ENCODE measurements around the gene B4GALT7. TPM values are rescaled to one million over a fixed set of nuclear protein-coding genes. Genes with fewer than 3 reads are reported as not detected.

B4GALT7 gene
- total RNA-seq, 1 experiment from 2014 or later, result 21.7 TPM

GRCh38 chr5:177555228-177555627, 44.7 kb upstream of the B4GALT7 start (continued):
- TF ChIP-seq ZNF263 (CRISPR knock-in tag; IDR thresholded peaks at IDR 0.05; ENCODE audit: low read depth) (no peak), AR (CRISPR knock-in tag; IDR thresholded peaks at IDR 0.05) (no peak), GTF2I (CRISPR knock-in tag; conservative IDR thresholded peaks at IDR 0.05) (no peak), TEAD1 (CRISPR knock-in tag; IDR thresholded peaks at IDR 0.05) (no peak), SMAD3 (CRISPR knock-in tag; IDR thresholded peaks at IDR 0.05; ENCODE audit: borderline replicate concordance) (no peak), NFATC4 (CRISPR knock-in tag; IDR thresholded peaks at IDR 0.05) (no peak), SP1 (CRISPR knock-in tag; conservative IDR thresholded peaks at IDR 0.05) (no peak)
- TF ChIP-seq, protein P1, sequence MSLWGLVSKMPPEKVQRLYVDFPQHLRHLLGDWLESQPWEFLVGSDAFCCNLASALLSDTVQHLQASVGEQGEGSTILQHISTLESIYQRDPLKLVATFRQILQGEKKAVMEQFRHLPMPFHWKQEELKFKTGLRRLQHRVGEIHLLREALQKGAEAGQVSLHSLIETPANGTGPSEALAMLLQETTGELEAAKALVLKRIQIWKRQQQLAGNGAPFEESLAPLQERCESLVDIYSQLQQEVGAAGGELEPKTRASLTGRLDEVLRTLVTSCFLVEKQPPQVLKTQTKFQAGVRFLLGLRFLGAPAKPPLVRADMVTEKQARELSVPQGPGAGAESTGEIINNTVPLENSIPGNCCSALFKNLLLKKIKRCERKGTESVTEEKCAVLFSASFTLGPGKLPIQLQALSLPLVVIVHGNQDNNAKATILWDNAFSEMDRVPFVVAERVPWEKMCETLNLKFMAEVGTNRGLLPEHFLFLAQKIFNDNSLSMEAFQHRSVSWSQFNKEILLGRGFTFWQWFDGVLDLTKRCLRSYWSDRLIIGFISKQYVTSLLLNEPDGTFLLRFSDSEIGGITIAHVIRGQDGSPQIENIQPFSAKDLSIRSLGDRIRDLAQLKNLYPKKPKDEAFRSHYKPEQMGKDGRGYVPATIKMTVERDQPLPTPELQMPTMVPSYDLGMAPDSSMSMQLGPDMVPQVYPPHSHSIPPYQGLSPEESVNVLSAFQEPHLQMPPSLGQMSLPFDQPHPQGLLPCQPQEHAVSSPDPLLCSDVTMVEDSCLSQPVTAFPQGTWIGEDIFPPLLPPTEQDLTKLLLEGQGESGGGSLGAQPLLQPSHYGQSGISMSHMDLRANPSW (CRISPR knock-in tag; conservative IDR thresholded peaks at IDR 0.05; ENCODE audit: low read depth), result no peak
- TF ChIP-seq, protein P2, sequence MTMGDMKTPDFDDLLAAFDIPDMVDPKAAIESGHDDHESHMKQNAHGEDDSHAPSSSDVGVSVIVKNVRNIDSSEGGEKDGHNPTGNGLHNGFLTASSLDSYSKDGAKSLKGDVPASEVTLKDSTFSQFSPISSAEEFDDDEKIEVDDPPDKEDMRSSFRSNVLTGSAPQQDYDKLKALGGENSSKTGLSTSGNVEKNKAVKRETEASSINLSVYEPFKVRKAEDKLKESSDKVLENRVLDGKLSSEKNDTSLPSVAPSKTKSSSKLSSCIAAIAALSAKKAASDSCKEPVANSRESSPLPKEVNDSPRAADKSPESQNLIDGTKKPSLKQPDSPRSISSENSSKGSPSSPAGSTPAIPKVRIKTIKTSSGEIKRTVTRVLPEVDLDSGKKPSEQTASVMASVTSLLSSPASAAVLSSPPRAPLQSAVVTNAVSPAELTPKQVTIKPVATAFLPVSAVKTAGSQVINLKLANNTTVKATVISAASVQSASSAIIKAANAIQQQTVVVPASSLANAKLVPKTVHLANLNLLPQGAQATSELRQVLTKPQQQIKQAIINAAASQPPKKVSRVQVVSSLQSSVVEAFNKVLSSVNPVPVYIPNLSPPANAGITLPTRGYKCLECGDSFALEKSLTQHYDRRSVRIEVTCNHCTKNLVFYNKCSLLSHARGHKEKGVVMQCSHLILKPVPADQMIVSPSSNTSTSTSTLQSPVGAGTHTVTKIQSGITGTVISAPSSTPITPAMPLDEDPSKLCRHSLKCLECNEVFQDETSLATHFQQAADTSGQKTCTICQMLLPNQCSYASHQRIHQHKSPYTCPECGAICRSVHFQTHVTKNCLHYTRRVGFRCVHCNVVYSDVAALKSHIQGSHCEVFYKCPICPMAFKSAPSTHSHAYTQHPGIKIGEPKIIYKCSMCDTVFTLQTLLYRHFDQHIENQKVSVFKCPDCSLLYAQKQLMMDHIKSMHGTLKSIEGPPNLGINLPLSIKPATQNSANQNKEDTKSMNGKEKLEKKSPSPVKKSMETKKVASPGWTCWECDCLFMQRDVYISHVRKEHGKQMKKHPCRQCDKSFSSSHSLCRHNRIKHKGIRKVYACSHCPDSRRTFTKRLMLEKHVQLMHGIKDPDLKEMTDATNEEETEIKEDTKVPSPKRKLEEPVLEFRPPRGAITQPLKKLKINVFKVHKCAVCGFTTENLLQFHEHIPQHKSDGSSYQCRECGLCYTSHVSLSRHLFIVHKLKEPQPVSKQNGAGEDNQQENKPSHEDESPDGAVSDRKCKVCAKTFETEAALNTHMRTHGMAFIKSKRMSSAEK (CRISPR knock-in tag; IDR thresholded peaks at IDR 0.05; ENCODE audit: borderline replicate concordance), result no peak

GRCh38 chr5:177555665-177556064, 44.3 kb upstream of the B4GALT7 start:
- no peak for DNase-seq (ENCODE audit: low spot score)
- Mint-ChIP-seq H3K4me1 (peaks cover 30% of the 10 kb centered on the region), H3K27ac (no peak overlapping the region), H3K27me3 (ENCODE audit: low read depth) (peaks cover 9% of the 10 kb centered on the region), H3K36me3 (peaks cover 18% of the 10 kb centered on the region), H3K4me3 (no peak overlapping the region), H3K9me3 (peaks cover 8% of the 10 kb centered on the region)
- CTCF ChIA-PET, result no interaction called here
- ATAC-seq, result no peak
- POLR2A ChIA-PET, result interaction anchor here (0.7 kb wide), 1 partner anchor 129 kb away, joined by 3 read pairs; no protein-coding TSS in a partner anchor
- TF ChIP-seq ZNF232 (CRISPR knock-in tag; IDR thresholded peaks at IDR 0.05), result no peak
- TF ChIP-seq, protein P3, sequence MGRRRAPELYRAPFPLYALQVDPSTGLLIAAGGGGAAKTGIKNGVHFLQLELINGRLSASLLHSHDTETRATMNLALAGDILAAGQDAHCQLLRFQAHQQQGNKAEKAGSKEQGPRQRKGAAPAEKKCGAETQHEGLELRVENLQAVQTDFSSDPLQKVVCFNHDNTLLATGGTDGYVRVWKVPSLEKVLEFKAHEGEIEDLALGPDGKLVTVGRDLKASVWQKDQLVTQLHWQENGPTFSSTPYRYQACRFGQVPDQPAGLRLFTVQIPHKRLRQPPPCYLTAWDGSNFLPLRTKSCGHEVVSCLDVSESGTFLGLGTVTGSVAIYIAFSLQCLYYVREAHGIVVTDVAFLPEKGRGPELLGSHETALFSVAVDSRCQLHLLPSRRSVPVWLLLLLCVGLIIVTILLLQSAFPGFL (CRISPR knock-in tag; IDR thresholded peaks at IDR 0.05; ENCODE audit: borderline replicate concordance), result no peak
- TF ChIP-seq, protein P4, sequence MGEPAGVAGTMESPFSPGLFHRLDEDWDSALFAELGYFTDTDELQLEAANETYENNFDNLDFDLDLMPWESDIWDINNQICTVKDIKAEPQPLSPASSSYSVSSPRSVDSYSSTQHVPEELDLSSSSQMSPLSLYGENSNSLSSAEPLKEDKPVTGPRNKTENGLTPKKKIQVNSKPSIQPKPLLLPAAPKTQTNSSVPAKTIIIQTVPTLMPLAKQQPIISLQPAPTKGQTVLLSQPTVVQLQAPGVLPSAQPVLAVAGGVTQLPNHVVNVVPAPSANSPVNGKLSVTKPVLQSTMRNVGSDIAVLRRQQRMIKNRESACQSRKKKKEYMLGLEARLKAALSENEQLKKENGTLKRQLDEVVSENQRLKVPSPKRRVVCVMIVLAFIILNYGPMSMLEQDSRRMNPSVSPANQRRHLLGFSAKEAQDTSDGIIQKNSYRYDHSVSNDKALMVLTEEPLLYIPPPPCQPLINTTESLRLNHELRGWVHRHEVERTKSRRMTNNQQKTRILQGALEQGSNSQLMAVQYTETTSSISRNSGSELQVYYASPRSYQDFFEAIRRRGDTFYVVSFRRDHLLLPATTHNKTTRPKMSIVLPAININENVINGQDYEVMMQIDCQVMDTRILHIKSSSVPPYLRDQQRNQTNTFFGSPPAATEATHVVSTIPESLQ (CRISPR knock-in tag; IDR thresholded peaks at IDR 0.05), result no peak
- TF ChIP-seq, protein P5, sequence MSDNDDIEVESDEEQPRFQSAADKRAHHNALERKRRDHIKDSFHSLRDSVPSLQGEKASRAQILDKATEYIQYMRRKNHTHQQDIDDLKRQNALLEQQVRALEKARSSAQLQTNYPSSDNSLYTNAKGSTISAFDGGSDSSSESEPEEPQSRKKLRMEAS (CRISPR knock-in tag; IDR thresholded peaks at IDR 0.05), result no peak
- TF ChIP-seq, protein P6, sequence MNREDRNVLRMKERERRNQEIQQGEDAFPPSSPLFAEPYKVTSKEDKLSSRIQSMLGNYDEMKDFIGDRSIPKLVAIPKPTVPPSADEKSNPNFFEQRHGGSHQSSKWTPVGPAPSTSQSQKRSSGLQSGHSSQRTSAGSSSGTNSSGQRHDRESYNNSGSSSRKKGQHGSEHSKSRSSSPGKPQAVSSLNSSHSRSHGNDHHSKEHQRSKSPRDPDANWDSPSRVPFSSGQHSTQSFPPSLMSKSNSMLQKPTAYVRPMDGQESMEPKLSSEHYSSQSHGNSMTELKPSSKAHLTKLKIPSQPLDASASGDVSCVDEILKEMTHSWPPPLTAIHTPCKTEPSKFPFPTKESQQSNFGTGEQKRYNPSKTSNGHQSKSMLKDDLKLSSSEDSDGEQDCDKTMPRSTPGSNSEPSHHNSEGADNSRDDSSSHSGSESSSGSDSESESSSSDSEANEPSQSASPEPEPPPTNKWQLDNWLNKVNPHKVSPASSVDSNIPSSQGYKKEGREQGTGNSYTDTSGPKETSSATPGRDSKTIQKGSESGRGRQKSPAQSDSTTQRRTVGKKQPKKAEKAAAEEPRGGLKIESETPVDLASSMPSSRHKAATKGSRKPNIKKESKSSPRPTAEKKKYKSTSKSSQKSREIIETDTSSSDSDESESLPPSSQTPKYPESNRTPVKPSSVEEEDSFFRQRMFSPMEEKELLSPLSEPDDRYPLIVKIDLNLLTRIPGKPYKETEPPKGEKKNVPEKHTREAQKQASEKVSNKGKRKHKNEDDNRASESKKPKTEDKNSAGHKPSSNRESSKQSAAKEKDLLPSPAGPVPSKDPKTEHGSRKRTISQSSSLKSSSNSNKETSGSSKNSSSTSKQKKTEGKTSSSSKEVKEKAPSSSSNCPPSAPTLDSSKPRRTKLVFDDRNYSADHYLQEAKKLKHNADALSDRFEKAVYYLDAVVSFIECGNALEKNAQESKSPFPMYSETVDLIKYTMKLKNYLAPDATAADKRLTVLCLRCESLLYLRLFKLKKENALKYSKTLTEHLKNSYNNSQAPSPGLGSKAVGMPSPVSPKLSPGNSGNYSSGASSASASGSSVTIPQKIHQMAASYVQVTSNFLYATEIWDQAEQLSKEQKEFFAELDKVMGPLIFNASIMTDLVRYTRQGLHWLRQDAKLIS (CRISPR knock-in tag; IDR thresholded peaks at IDR 0.05; ENCODE audit: borderline replicate concordance), result no peak
- TF ChIP-seq, protein P7, sequence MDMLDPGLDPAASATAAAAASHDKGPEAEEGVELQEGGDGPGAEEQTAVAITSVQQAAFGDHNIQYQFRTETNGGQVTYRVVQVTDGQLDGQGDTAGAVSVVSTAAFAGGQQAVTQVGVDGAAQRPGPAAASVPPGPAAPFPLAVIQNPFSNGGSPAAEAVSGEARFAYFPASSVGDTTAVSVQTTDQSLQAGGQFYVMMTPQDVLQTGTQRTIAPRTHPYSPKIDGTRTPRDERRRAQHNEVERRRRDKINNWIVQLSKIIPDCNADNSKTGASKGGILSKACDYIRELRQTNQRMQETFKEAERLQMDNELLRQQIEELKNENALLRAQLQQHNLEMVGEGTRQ (CRISPR knock-in tag; IDR thresholded peaks at IDR 0.05), result no peak
